SU-DHL-6 (cell line): ENCODE measurements around the gene CXCR6.

Experiments used
- H2AFZ ChIP-seq: fragments of 200-600 bp; sonication (generic); 2 replicates; pipeline ENCODE4 v1.6.1; 2014; ENCODE audit warnings: low read depth, mild to moderate bottlenecking, moderate library complexity, mixed read lengths, antibody characterized with exemption, low read length; ENCODE audit not compliant: severe bottlenecking
- H3F3A ChIP-seq: fragments of 200-600 bp; shearing (Covaris generic); 2 replicates; pipeline ENCODE4 v1.6.0; 2016; ENCODE audit warnings: antibody characterized with exemption, mild to moderate bottlenecking; ENCODE audit not compliant: insufficient read depth
- H3K27ac ChIP-seq: fragments of 200-600 bp; sonication (generic); 2 replicates; pipeline ENCODE4 v1.5.1; 2016; ENCODE audit warnings: low read depth, mild to moderate bottlenecking, low read length, moderate library complexity, mixed read lengths
- H3K27me3 ChIP-seq: fragments of 200-600 bp; sonication (generic), shearing (Covaris generic); 2 replicates; pipeline ENCODE4 v1.6.0; 2014; ENCODE audit warnings: mild to moderate bottlenecking, low read length
- H3K36me3 ChIP-seq: fragments of 200-600 bp; sonication (generic); 2 replicates; pipeline ENCODE4 v1.6.1; 2014; ENCODE audit warnings: mild to moderate bottlenecking, low read length, mixed read lengths
- H3K4me2 ChIP-seq: fragments of 300-600, 200-600 bp; shearing (Covaris generic), sonication (generic); 2 replicates; pipeline ENCODE4 v1.6.0; 2014; ENCODE audit warnings: low read length, low read depth, mild to moderate bottlenecking; ENCODE audit not compliant: poor library complexity, severe bottlenecking
- H3K4me3 ChIP-seq: fragments of 200-600 bp; sonication (generic); 2 replicates; pipeline ENCODE4 v1.5.1; 2014; ENCODE audit warnings: antibody characterized with exemption, low read length, mild to moderate bottlenecking, mixed read lengths; ENCODE audit not compliant: insufficient read depth, poor library complexity, severe bottlenecking
- H3K79me2 ChIP-seq: fragments of 200-600 bp; sonication (generic); 2 replicates; pipeline ENCODE4 v1.6.1; 2014; ENCODE audit warnings: mild to moderate bottlenecking, low read length, moderate library complexity; ENCODE audit not compliant: insufficient read depth
- H3K9ac ChIP-seq: fragments of 200-600 bp; sonication (generic); 2 replicates; pipeline ENCODE4 v1.7.0; 2014; ENCODE audit warnings: mild to moderate bottlenecking, low read length
- H3K9me2 ChIP-seq: fragments of 200-600 bp; sonication (generic); replicated peaks from 2 replicates; pipeline ENCODE4 v1.6.1; 2014; ENCODE audit warnings: low read length; ENCODE audit not compliant: insufficient read depth
- H3K9me3 ChIP-seq: fragments of 200-600 bp; sonication (generic); 2 replicates; pipeline ENCODE4 v1.6.1; 2014; ENCODE audit warnings: low read length, mixed read lengths; ENCODE audit not compliant: insufficient read depth
- H4K20me1 ChIP-seq: fragments of 200-600 bp; sonication (generic); 2 replicates; pipeline ENCODE4 v1.6.1; 2014; ENCODE audit warnings: low read depth, mild to moderate bottlenecking, antibody characterized with exemption, low read length, moderate library complexity, mixed read lengths
- EZH2phosphoT487 ChIP-seq: fragments of 200-600 bp; sonication (generic), shearing (Covaris generic); conservative IDR thresholded peaks from 2 replicates; pipeline ENCODE4 v1.6.1; 2018; ENCODE audit warnings: mild to moderate bottlenecking, antibody characterized with exemption, low read length, moderate library complexity, mixed read lengths
- TF ChIP-seq, protein P1 (sequence below): fragments of 200-600 bp; sonication (generic); IDR thresholded peaks from one replicate; pipeline ENCODE4 v1.5.1; 2017; ENCODE audit warnings: antibody characterized with exemption, mild to moderate bottlenecking, low read length, moderate library complexity; ENCODE audit not compliant: insufficient read depth, poor library complexity, severe bottlenecking

CXCR6 gene

GRCh38 chr3:45942051-45942825 lies 1.0 kb upstream of the CXCR6 start:
- Histone ChIP-seq H3K36me3 (no peaks in the 10 kb centered on the region), H3K4me3 (no peak overlapping the region), H3K27ac (no peak overlapping the region), H2AFZ (no peak overlapping the region), H4K20me1 (no peaks in the 10 kb centered on the region), H3F3A (no peaks in the 10 kb centered on the region), H3K79me2 (no peaks in the 10 kb centered on the region), H3K27me3 (no peaks in the 10 kb centered on the region), H3K4me2 (no peak overlapping the region), H3K9me3 (no peaks in the 10 kb centered on the region), H3K9me2 (no peaks in the 10 kb centered on the region), H3K9ac (no peak overlapping the region)
- TF ChIP-seq, protein P1, sequence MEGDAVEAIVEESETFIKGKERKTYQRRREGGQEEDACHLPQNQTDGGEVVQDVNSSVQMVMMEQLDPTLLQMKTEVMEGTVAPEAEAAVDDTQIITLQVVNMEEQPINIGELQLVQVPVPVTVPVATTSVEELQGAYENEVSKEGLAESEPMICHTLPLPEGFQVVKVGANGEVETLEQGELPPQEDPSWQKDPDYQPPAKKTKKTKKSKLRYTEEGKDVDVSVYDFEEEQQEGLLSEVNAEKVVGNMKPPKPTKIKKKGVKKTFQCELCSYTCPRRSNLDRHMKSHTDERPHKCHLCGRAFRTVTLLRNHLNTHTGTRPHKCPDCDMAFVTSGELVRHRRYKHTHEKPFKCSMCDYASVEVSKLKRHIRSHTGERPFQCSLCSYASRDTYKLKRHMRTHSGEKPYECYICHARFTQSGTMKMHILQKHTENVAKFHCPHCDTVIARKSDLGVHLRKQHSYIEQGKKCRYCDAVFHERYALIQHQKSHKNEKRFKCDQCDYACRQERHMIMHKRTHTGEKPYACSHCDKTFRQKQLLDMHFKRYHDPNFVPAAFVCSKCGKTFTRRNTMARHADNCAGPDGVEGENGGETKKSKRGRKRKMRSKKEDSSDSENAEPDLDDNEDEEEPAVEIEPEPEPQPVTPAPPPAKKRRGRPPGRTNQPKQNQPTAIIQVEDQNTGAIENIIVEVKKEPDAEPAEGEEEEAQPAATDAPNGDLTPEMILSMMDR, result no peak

GRCh38 chr3:45944830-45945620 lies 1.8 kb downstream of the CXCR6 start:
- H4K20me1 ChIP-seq, result no peaks in the 10 kb centered on the region
- TF ChIP-seq, protein P1, result no peak
- no peak for TF ChIP-seq EZH2phosphoT487

GRCh38 chr3:45946307-45946706 lies 3.0 kb downstream of the CXCR6 start:
- no peaks in the 10 kb centered on the region for H3K36me3 ChIP-seq
- H2AFZ ChIP-seq, result no peak overlapping the region
- TF ChIP-seq, protein P1, result no peak
- TF ChIP-seq EZH2phosphoT487, result no peak
- no peaks in the 10 kb centered on the region for H3K79me2 ChIP-seq
- H3K27ac ChIP-seq, result no peak overlapping the region
- no peaks in the 10 kb centered on the region for H3F3A ChIP-seq
- no peak overlapping the region for H3K4me3 ChIP-seq
- H3K4me2 ChIP-seq, result no peak overlapping the region
- H3K27me3 ChIP-seq, result no peaks in the 10 kb centered on the region
- no peaks in the 10 kb centered on the region for H3K9me2 ChIP-seq
- H3K9me3 ChIP-seq, result no peaks in the 10 kb centered on the region
- H3K9ac ChIP-seq, result no peak overlapping the region
- no peaks in the 10 kb centered on the region for H4K20me1 ChIP-seq

More at GRCh38 chr3:45944830-45945620, 1.8 kb downstream of the CXCR6 start:
- Histone ChIP-seq H3K27ac (no peak overlapping the region), H3K4me3 (no peak overlapping the region), H3K4me2 (no peak overlapping the region), H3K9ac (no peak overlapping the region), H3K9me3 (no peaks in the 10 kb centered on the region), H3F3A (no peaks in the 10 kb centered on the region), H3K9me2 (no peaks in the 10 kb centered on the region), H2AFZ (no peak overlapping the region), H3K36me3 (no peaks in the 10 kb centered on the region), H3K27me3 (no peaks in the 10 kb centered on the region), H3K79me2 (no peaks in the 10 kb centered on the region)
